Mammary epithelial cell (primary cell): ENCODE measurements around the gene TMEM115.

Experiments
- EZH2 ChIP-seq: IDR thresholded peaks from 2 replicates; pipeline ENCODE4 v1.6.1; 2012; ENCODE audit warnings: low read length, inconsistent platforms, borderline replicate concordance
- TF ChIP-seq, protein P1 (sequence below), 2 donors: IDR thresholded peaks in 1 of 2; conservative IDR thresholded peaks in 1 of 2; 2 replicates each; pipeline ENCODE4 v1.5.1; 2011 to 2012; ENCODE audit warnings: inconsistent platforms in 2 of 2, low read length in 2 of 2, mild to moderate bottlenecking in 2 of 2, control low read depth in 1 of 2, low read depth in 1 of 2; ENCODE audit not compliant: insufficient read depth in 1 of 2; ENCODE audit errors: extremely low read depth in 1 of 2

DNA sequence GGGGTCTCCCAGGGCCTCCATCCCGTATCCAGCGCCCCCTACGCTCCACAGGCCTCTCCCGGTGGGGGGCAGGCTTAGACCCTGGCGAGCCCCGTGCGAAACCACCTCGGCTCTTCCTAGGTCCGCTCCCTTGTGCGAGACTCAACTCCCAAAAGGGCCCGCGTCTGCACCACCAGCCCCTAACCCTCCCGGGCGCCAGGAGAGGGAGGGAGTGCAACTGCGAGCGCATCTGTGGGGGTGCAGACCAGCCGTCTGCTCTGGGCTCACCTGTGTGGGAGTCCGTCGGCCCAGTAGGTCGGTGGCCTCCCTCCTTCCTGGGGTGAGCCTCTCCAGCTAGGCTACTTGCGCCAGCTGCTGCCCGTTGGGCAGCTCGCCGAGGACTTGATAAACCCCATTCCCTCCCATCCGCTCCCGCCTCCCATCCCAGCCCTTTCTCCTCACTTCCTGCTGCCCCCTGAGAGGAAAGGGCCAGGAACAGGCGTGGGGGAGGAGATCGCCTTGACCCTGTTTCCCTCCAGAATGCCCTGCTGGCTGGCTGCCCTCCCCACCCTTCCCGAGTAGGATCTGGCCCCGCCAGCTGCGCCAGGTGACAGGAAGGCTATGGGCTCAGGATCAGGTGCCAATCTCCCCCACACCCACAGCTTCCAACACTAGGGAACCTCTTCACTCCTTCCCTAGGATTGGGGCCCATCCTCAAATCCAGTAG, 36.8 kb downstream of the TMEM115 start, which contains the start of gene HYAL2:
- TF ChIP-seq, protein P1, sequence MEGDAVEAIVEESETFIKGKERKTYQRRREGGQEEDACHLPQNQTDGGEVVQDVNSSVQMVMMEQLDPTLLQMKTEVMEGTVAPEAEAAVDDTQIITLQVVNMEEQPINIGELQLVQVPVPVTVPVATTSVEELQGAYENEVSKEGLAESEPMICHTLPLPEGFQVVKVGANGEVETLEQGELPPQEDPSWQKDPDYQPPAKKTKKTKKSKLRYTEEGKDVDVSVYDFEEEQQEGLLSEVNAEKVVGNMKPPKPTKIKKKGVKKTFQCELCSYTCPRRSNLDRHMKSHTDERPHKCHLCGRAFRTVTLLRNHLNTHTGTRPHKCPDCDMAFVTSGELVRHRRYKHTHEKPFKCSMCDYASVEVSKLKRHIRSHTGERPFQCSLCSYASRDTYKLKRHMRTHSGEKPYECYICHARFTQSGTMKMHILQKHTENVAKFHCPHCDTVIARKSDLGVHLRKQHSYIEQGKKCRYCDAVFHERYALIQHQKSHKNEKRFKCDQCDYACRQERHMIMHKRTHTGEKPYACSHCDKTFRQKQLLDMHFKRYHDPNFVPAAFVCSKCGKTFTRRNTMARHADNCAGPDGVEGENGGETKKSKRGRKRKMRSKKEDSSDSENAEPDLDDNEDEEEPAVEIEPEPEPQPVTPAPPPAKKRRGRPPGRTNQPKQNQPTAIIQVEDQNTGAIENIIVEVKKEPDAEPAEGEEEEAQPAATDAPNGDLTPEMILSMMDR (conservative IDR thresholded peaks at IDR 0.05 in 1 of 2, IDR thresholded peaks at IDR 0.05 in 1 of 2; ENCODE audit: extremely low read depth in 1 of 2, insufficient read depth in 1 of 2, low read depth in 1 of 2, low read length in 2 of 2), result no peak
- no peak for TF ChIP-seq EZH2
